ENCODE results near the gene STAG3. TPM values are rescaled to one million over a fixed set of nuclear protein-coding genes. Genes with fewer than 3 reads are reported as not detected.

STAG3 gene
- total RNA-seq, 1 donor = 0.90 TPM

DNA sequence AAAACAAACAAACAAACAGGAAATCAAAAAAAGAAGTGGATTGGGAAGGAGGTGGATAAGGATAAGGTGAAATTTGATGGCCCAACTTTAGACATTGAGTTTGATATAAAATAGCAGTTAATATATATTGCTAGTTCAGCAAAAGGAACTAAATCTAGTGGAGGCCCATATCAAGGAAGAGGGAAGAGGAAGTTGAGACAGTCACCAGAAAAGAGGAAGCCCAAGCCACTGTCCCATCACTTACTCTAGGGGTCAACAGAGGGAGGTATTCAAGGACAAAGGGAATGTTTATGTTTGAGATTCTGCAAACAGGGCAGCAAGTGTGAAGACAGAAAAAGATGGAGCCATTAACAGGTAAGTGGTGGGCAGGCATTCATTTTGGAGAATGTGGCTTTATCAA is 25.3 kb upstream of the STAG3 start:
- no peak for DNase-seq (ENCODE audit: low read depth)
- H3K4me3 ChIP-seq (ENCODE audit: low read depth, low read length) = no peak overlapping the region
- TF ChIP-seq CTCF (IDR thresholded peaks at IDR 0.05; ENCODE audit: insufficient read depth, low read length) = no peak

DNA sequence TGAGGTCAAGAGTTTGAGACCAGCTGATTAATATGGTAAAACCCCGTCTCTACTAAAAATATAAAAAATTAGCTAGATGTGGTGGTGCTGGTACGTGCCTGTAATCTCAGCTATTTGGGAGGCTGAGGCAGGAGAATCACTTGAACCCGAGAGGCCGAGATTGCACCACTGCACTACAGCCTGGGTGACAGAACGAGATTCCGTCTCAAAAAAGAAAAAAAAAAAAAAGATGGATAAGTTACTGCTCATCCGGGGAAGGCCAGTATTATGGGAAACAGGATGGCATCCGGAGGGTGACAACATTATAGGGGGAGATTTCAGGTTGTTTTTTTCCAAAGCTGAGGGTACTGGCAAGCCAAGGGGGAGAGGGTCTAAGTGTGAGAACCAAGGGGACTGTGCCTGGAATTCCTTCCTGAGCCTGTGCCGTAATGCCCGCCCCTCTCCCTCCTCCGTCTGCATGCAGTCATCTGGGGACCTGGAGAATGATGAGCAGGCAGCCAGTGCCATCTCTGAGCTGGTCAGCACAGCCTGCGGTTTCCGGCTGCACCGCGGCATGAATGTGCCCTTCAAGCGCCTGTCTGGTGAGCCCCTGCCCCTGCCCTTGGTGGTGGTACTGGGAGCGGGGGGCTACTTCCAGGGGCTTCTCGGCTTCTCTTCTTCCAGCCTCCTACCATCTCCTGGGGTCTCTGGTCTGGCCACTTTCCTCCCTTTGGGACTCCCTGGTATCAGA is 24.6 kb upstream of the STAG3 start:
- TF ChIP-seq CTCF (IDR thresholded peaks at IDR 0.05; ENCODE audit: insufficient read depth, low read length) = no peak
- no peak for DNase-seq (ENCODE audit: low read depth)
- no peak overlapping the region for H3K4me3 ChIP-seq (ENCODE audit: low read depth, low read length)

- DNase-seq (ENCODE audit: low read depth) = no peak
- TF ChIP-seq CTCF (IDR thresholded peaks at IDR 0.05; ENCODE audit: insufficient read depth, low read length) = no peak
- H3K4me3 ChIP-seq (ENCODE audit: low read depth, low read length) = no peak overlapping the region
Observed at GRCh38 chr7:100153708-100154535, 23.8 kb upstream of the STAG3 start.

GRCh38 chr7:100154651-100155491 is 22.8 kb upstream of the STAG3 start:
- no peak overlapping the region for H3K4me3 ChIP-seq (ENCODE audit: low read depth, low read length)
- no peak for TF ChIP-seq CTCF (IDR thresholded peaks at IDR 0.05; ENCODE audit: insufficient read depth, low read length)
- no peak for DNase-seq (ENCODE audit: low read depth)

GRCh38 chr7:100155553-100156317 is 22.0 kb upstream of the STAG3 start:
- DNase-seq (ENCODE audit: low read depth) = no peak
- TF ChIP-seq CTCF (IDR thresholded peaks at IDR 0.05; ENCODE audit: insufficient read depth, low read length) = no peak
- H3K4me3 ChIP-seq (ENCODE audit: low read depth, low read length) = no peak overlapping the region
